ENCODE data around the gene LYPD6B. TPM values are rescaled to one million over a fixed set of nuclear protein-coding genes. Genes with fewer than 3 reads are reported as not detected.

The LYPD6B gene
- total RNA-seq, 1 experiment from 2014 or later: 35.8 TPM

GRCh38 chr2:148998831-148999200 lies 39.7 kb upstream of the LYPD6B start:
- no peaks in the 10 kb centered on the region for H3K36me3 Mint-ChIP-seq (ENCODE audit: insufficient read depth, unreplicated experiment)
- H3K27ac Mint-ChIP-seq (ENCODE audit: unreplicated experiment): no peak overlapping the region
- H3K9me3 Mint-ChIP-seq (ENCODE audit: unreplicated experiment): no peaks in the 10 kb centered on the region
- peaks cover 12% of the 10 kb centered on the region for H3K4me1 Mint-ChIP-seq (ENCODE audit: low read depth, unreplicated experiment)
- no peak for DNase-seq
- Histone ChIP-seq H3K9me3 (no peaks in the 10 kb centered on the region), H3K36me3 (ENCODE audit: control insufficient read depth, insufficient read depth, low read length) (no peaks in the 10 kb centered on the region), H3K4me1 (peaks cover 15% of the 10 kb centered on the region), H3K27me3 (replicated peaks; ENCODE audit: control insufficient read depth, insufficient read depth, low read length) (no peaks in the 10 kb centered on the region; the same call in 1 of the 2 replicates), H3K4me3 (ENCODE audit: low read depth, low read length) (no peak overlapping the region)
- intact Hi-C loops (cut with micrococcal nuclease; ENCODE audit: unreplicated experiment): no loop called here
- H3K4me3 Mint-ChIP-seq (ENCODE audit: unreplicated experiment): no peak overlapping the region
- POLR2A ChIA-PET: no interaction called here
- CTCF ChIA-PET: no interaction called here
- no TSS peak for BruUV-seq (replicated peaks)
- no peaks in the 10 kb centered on the region for H3K27me3 Mint-ChIP-seq (ENCODE audit: insufficient read depth, unreplicated experiment)
- no peak for TF ChIP-seq CTCF (IDR thresholded peaks at IDR 0.05; ENCODE audit: insufficient read depth in 1 of 2, low read depth in 1 of 2, low read length in 1 of 2, severe bottlenecking in 1 of 2, unreplicated experiment in 1 of 2)

- Histone ChIP-seq H3K4me3 (ENCODE audit: low read depth, low read length) (no peak overlapping the region), H3K9me3 (no peaks in the 10 kb centered on the region), H3K36me3 (ENCODE audit: control insufficient read depth, insufficient read depth, low read length) (no peaks in the 10 kb centered on the region), H3K4me1 (peaks cover 15% of the 10 kb centered on the region), H3K27me3 (replicated peaks; ENCODE audit: control insufficient read depth, insufficient read depth, low read length) (no peaks in the 10 kb centered on the region; the same call in 1 of the 2 replicates)
- no TSS peak for BruUV-seq (replicated peaks)
- H3K4me1 Mint-ChIP-seq (ENCODE audit: low read depth, unreplicated experiment): peaks cover 5% of the 10 kb centered on the region
- no peaks in the 10 kb centered on the region for H3K9me3 Mint-ChIP-seq (ENCODE audit: unreplicated experiment)
- ChIA-PET CTCF (interaction anchor here (0.7 kb wide), 1 partner anchor 9 kb away, joined by 3 read pairs; no protein-coding TSS in a partner anchor), POLR2A (no interaction called here)
- no peaks in the 10 kb centered on the region for H3K36me3 Mint-ChIP-seq (ENCODE audit: insufficient read depth, unreplicated experiment)
- H3K4me3 Mint-ChIP-seq (ENCODE audit: unreplicated experiment): no peak overlapping the region
- peak in 1 of 2 experiments; percentile 25 for DNase-seq
- intact Hi-C loops (cut with micrococcal nuclease; ENCODE audit: unreplicated experiment): no loop called here
- TF ChIP-seq CTCF (IDR thresholded peaks at IDR 0.05; ENCODE audit: insufficient read depth in 1 of 2, low read depth in 1 of 2, low read length in 1 of 2, severe bottlenecking in 1 of 2, unreplicated experiment in 1 of 2): no peak
- no peak overlapping the region for H3K27ac Mint-ChIP-seq (ENCODE audit: unreplicated experiment)
- no peaks in the 10 kb centered on the region for H3K27me3 Mint-ChIP-seq (ENCODE audit: insufficient read depth, unreplicated experiment)
Measured at GRCh38 chr2:148999451-148999921, 39.0 kb upstream of the LYPD6B start.

- POLR2A ChIA-PET: no interaction called here
- CTCF ChIA-PET: interaction anchor here (0.7 kb wide), 1 partner anchor 10 kb away, joined by 3 read pairs; no protein-coding TSS in a partner anchor
- intact Hi-C loops (cut with micrococcal nuclease; ENCODE audit: unreplicated experiment): no loop called here
- Mint-ChIP-seq H3K36me3 (ENCODE audit: insufficient read depth, unreplicated experiment) (no peaks in the 10 kb centered on the region), H3K4me3 (ENCODE audit: unreplicated experiment) (no peak overlapping the region), H3K4me1 (ENCODE audit: low read depth, unreplicated experiment) (peaks cover under 1% of the 10 kb centered on the region), H3K27me3 (ENCODE audit: insufficient read depth, unreplicated experiment) (no peaks in the 10 kb centered on the region), H3K27ac (ENCODE audit: unreplicated experiment) (no peak overlapping the region), H3K9me3 (ENCODE audit: unreplicated experiment) (no peaks in the 10 kb centered on the region)
- H3K4me3 ChIP-seq (ENCODE audit: low read depth, low read length): no peak overlapping the region
- H3K36me3 ChIP-seq (ENCODE audit: control insufficient read depth, insufficient read depth, low read length): no peaks in the 10 kb centered on the region
- TF ChIP-seq CTCF (IDR thresholded peaks at IDR 0.05; ENCODE audit: insufficient read depth in 1 of 2, low read depth in 1 of 2, low read length in 1 of 2, severe bottlenecking in 1 of 2, unreplicated experiment in 1 of 2): no peak
- H3K9me3 ChIP-seq: no peaks in the 10 kb centered on the region
- BruUV-seq (replicated peaks): no TSS peak
- H3K27me3 ChIP-seq (replicated peaks; ENCODE audit: control insufficient read depth, insufficient read depth, low read length): no peaks in the 10 kb centered on the region; the same call in 1 of the 2 replicates
- DNase-seq: no peak
- H3K4me1 ChIP-seq: peaks cover 15% of the 10 kb centered on the region
Measured at GRCh38 chr2:149000158-149000938, 38.2 kb upstream of the LYPD6B start.

Measured in Caco-2 (cell line).